ES-I3 (cell line): ENCODE results near the gene SLC44A1.
A peak's percentile ranks its signal among the peaks of the same experiment; 100 is the strongest.

Experiments
- H3K36me3 ChIP-seq: 2 replicates; pipeline ENCODE4 v1.6.1; 2013; ENCODE audit warnings: mild to moderate bottlenecking, low read length, control low read depth, moderate library complexity; ENCODE audit not compliant: insufficient read depth
- H3K4me1 ChIP-seq: 2 replicates; pipeline ENCODE4 v1.6.1; 2013; ENCODE audit warnings: mild to moderate bottlenecking, control low read depth, low read length; ENCODE audit not compliant: insufficient read depth
- H3K9ac ChIP-seq: 2 replicates; pipeline ENCODE4 v1.6.1; 2013; ENCODE audit warnings: low read depth, mild to moderate bottlenecking, low read length, moderate library complexity
- H3K9me3 ChIP-seq: 2 replicates; pipeline ENCODE4 v1.6.1; 2013; ENCODE audit warnings: mild to moderate bottlenecking, low read length, moderate library complexity; ENCODE audit not compliant: control insufficient read depth, insufficient read depth

SLC44A1 gene

DNA sequence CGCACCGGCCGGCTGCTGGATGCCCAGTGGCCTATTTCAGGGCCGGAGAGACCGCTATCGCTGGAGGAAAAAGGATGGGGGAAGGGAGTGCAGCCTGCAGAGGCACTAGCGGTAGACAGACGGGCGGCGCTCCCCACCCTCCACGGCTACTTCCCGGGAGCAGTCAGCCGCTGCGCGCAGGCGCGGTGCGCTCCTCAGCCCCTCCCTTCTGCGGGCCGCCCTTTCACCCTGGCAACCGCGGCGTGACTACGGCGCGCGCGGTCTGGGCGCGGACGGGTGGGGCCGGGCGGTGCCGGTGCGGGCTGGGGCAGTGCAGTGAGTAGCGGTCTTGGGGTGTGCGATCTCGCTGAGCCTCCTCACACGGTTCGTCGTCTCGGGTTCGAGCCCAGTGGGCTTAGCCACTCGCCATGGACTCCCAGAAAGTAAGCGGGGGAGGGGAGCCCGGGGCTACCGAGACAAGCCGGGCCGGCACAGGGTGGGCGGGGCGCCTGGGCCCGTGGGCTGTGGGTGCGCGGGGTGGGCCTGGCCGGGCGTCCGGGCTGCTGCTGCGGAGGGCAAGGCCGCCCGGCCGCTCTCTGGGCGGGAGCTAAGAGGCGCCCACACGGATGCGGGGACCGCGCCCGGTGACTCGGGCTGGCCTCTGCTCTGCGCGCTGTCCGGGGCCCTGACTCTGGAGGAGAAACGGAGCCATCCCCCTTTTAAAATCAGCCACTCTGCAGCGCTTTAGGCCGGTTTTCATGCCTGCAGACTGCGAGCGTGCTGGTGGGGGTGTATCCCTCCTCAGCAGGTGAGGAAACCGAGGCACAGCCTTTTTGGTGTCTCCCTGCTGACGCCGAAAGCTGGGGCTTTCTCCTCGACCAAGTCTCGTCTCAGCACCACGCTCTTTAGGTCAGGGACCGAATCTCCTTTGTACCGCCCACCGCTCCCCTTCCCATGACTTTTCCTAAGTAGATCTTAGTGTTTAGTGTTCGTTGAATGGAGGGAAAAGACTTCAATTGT, 203.7 kb downstream of the SLC44A1 start, which contains the start of gene FSD1L:
FSD1L (plus strand) TSS at position 221 of the 999 bp plus-strand sequence; CDS start at position 408, 187 bp downstream.
- Histone ChIP-seq H3K9ac (peak within 1 kb of the TSS; percentile 59), H3K36me3 (no peaks in the 10 kb centered on the region), H3K9me3 (no peaks in the 10 kb centered on the region), H3K4me1 (peaks cover 17% of the 10 kb centered on the region)

DNA sequence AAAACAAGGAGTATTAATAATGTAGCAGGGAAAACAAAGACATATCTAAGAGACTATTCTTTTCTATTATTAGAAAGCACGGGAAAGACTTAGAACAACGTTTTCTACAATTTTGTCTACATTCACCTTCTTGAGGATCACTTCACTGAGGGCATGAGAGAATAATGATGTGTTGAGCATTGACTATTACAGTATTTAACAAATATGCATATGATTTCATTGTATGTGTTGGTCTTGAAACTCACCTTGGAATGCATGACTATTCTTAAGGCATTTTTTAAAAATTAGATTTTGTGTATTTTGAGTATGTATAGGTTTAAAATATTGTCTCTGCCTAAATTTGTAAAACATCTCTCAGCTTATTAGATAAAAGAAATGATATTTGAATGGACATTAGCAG, 204.6 kb downstream of the SLC44A1 start:
- H3K4me1 ChIP-seq: peaks cover 17% of the 10 kb centered on the region
- no peaks in the 10 kb centered on the region for H3K9me3 ChIP-seq
- no peaks in the 10 kb centered on the region for H3K36me3 ChIP-seq
- H3K9ac ChIP-seq: peak overlapping the region; percentile 59; the same call in 1 of the 2 replicates

DNA sequence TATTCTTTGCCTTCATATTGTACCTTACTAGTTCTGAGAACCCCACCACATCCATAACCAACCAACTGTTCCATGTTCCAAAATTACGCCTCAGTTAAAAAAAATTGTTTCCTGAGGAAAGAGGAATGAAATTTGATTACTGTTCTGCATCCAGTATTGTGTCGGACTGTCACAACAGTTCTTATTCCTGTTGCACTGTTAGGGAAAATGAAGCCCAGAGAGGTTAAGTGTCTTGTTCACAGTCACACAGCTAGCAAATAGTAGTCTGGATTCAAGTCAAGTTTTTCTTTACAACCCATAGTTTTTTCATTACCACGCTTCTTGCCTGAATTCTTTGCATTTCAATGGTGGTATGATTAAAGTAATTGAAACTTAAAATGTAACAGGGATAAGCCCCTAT, 207.7 kb downstream of the SLC44A1 start:
- no peak overlapping the region for H3K9ac ChIP-seq
- H3K36me3 ChIP-seq: no peaks in the 10 kb centered on the region
- no peaks in the 10 kb centered on the region for H3K9me3 ChIP-seq
- peaks cover 14% of the 10 kb centered on the region for H3K4me1 ChIP-seq

DNA sequence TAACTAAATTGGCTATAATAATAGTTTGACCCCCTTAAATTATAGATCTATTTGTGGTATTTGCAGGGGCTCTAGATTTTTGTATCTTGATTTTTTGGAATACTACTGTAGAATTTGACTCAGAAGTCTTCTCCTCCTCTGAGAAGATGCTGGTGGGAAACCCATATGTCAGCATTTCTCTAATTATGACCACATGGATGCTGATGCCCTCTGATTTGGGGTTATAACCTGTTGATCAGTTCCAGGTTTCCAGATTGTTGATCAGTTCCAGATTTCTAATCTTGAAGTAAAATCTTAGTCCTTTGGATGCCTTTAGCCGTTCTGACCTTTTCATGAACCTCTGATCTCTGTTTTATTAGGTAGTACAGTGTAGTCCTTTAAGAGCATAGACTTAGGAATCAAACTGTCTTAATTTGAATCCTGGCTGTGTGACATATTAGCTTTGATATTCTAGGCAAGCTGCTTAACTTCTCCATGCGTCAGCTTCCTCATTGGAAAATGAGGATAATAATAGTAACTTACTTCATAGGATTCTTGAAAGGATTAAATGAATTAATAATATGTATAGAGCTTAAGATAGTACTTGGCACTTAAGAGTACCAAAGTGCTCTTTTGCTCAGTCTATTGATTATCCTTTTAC, 211.5 kb downstream of the SLC44A1 start:
- Histone ChIP-seq H3K9ac (no peak overlapping the region), H3K4me1 (peaks cover 5% of the 10 kb centered on the region), H3K9me3 (peaks cover 5% of the 10 kb centered on the region; the same call in 1 of the 2 replicates), H3K36me3 (no peaks in the 10 kb centered on the region)

DNA sequence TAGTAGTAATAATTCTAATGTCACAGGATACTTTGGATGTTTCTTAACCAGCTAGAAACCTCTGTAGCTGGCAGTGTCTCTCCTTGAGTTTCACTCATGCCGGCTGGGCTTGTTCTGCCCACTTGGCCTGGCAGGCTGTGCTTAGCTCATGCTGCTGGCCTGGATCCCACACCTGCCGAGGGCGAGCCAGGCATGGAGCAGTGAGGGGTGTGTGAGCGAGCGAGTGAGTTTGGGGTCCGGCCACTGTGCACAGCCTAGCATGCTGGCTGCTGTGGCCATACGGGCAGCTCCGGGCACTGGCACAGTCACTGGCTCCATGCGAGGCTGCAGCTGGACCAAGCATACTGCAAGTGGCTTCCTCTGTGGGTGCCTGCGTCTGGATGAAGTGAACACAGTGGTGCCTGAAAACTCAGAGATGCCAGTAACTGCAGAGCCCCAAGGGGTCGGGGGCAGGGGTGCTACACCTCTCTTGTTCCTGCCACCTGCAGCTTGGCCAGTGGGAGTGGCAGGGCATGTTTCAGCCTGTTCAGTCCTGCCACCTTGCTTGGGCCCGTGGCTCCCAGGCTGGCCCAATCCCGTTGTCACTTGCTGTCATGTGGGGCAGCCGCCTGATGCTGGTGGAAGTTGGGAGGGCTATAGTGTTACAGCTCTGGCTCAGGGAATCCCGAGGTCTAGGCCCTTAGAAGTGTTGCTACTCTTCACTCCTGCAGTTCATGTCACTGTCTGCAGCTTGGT, 213.3 kb downstream of the SLC44A1 start:
- Histone ChIP-seq H3K9ac (no peak overlapping the region), H3K9me3 (peaks cover 5% of the 10 kb centered on the region; the same call in 1 of the 2 replicates), H3K4me1 (no peaks in the 10 kb centered on the region), H3K36me3 (no peaks in the 10 kb centered on the region)

DNA sequence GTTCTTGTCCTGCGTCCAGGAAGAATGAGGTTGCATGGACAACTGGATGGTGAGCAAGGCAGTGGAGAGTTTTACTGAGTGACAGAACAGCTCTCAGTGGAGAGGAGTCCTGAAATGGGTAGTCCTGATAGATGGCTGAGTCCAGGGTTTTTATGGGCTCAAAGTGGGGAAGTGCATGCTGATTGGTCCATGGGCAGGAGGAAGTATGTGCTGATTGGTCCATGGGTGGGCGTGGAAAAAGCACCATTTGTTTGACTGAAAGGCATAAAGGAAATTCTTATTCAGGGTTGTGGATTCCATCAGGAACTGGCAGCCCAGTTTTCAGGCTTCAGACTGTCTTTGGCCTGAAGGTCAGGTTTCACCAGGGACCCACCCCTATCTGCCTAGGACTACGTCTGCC, 214.0 kb downstream of the SLC44A1 start:
- Histone ChIP-seq H3K36me3 (no peaks in the 10 kb centered on the region), H3K4me1 (no peaks in the 10 kb centered on the region), H3K9ac (no peak overlapping the region), H3K9me3 (peaks cover 5% of the 10 kb centered on the region; the same call in 1 of the 2 replicates)

DNA sequence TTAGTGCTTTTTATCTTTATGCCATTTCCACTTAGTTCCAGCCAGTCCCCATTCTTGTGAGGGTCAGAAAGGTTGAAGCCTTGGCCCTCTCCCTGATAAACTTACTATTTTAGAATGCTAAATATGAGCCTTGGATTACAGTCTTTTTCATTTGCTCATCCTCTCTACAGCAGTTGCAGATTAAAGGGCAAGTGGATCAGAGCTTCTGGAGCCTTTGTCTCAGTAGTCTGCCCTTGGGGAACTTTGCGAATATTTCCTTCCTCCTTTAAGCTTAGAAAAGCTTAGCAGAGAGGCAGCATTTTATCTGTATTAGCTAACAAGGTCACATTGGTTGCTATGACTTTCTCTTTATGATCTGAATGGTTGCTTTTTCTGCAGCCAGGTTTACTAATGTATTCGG, 214.9 kb downstream of the SLC44A1 start:
- H3K4me1 ChIP-seq: no peaks in the 10 kb centered on the region
- H3K9me3 ChIP-seq: peaks cover 5% of the 10 kb centered on the region; the same call in 1 of the 2 replicates
- no peaks in the 10 kb centered on the region for H3K36me3 ChIP-seq
- H3K9ac ChIP-seq: no peak overlapping the region

DNA sequence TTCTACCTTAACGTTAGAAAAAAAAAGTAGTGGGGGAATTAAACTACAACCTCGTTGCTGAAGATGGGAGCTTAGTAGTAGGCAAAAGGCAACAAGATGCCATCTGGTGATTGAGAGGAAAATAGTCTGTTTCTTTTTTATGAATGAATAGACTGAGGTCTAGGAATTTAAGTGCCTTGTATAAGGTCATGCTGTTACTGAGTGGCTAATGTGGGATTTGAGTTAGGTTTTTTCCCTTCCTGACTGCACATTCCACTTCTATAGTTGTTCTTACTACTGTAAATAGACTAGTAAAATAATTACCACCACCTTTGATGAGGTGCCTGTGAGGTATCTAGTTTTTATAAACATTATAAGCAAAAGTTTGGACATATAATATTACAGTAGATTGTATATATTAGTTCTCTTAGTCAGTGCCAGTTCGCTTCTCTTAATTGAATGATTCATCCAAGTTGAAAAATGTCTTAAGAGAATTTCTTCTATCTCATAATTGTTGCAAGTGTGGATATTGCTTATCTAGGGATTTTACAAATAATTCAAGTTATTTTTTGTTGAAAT, 222.5 kb downstream of the SLC44A1 start:
- no peaks in the 10 kb centered on the region for H3K9me3 ChIP-seq
- H3K36me3 ChIP-seq: peaks cover 3% of the 10 kb centered on the region
- H3K4me1 ChIP-seq: no peaks in the 10 kb centered on the region
- H3K9ac ChIP-seq: no peak overlapping the region

DNA sequence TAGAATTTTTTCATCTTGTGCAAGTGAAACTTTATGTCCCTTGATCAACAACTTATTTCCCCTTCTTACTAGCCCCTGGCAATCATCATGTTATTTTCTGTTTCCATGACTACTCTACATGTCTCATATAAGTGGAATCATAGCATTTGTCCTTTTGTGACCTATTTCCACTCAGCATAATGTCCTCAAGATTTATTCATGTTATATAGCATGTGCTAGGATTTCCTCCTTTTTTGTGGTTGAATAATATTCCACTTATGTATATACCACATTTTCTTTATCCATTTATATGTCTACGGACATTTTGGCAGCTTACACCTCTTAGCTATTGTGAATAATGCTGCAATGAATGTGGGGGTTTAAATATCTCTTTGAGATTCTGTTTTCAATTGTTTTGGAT, 224.4 kb downstream of the SLC44A1 start:
- H3K4me1 ChIP-seq: no peaks in the 10 kb centered on the region
- H3K36me3 ChIP-seq: peaks cover 3% of the 10 kb centered on the region
- H3K9ac ChIP-seq: no peak overlapping the region
- no peaks in the 10 kb centered on the region for H3K9me3 ChIP-seq

DNA sequence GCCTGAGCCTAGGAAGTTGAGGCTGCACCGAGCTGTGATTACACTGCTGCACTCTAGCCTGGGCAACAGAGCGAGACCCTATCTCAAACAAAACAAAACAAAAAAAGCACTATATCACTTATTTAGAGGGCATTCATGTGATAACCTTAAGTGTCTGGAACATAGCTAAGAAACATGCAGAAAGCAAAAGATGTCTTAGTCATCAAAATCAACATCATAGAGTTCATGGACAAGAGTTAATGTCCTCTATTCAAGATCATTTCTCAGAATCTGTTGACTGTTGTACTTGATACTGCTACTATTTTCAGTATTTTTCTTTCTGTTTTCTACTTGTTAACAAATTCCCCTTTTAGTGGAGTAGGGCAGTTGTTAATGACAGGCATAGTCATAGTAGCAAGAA, 228.8 kb downstream of the SLC44A1 start:
- no peaks in the 10 kb centered on the region; the same call in 1 of the 2 replicates for H3K36me3 ChIP-seq
- H3K4me1 ChIP-seq: no peaks in the 10 kb centered on the region
- no peaks in the 10 kb centered on the region for H3K9me3 ChIP-seq
- H3K9ac ChIP-seq: no peak overlapping the region

DNA sequence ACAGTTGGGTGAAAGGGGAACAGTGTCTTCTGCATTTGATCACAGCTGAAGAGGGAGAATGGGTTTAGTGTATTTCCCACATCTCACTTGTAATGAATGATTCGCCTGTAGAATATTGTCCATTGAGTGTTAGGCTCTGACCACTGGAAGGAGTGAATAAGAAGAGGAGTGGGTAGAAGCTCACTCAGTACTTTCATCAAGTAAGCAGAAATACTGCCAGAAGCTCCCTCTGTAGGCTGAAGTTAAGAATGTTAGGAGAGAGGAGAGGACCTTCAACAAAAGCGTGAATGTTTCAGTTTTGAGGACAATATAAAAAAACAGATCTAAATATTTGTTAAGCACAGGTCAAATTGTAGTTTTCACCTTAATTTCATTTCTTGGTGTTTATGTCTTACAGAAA, 230.9 kb downstream of the SLC44A1 start:
- H3K36me3 ChIP-seq: no peaks in the 10 kb centered on the region; the same call in 1 of the 2 replicates
- H3K4me1 ChIP-seq: no peaks in the 10 kb centered on the region
- H3K9me3 ChIP-seq: no peaks in the 10 kb centered on the region
- no peak overlapping the region for H3K9ac ChIP-seq

DNA sequence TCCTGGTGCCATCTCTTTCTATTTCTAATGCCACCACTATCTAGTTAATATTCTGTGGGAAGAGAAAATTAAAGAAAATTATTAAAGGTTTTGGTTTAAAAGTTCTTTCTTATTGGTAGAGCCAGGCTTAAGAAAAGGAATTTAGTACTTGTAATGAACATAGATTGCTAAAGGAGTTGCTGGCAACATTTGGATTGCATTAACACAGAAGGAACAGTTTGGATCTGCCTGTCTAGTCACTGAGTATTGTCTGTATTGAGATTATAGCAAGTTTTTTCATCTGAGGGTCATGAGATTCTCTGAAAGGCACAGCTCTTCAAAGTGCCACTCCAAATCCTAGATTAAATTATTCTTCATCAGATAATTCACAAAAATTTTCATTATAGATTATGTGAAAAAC, 235.4 kb downstream of the SLC44A1 start:
- no peaks in the 10 kb centered on the region for H3K36me3 ChIP-seq
- H3K9me3 ChIP-seq: no peaks in the 10 kb centered on the region
- H3K9ac ChIP-seq: no peak overlapping the region
- H3K4me1 ChIP-seq: no peaks in the 10 kb centered on the region

DNA sequence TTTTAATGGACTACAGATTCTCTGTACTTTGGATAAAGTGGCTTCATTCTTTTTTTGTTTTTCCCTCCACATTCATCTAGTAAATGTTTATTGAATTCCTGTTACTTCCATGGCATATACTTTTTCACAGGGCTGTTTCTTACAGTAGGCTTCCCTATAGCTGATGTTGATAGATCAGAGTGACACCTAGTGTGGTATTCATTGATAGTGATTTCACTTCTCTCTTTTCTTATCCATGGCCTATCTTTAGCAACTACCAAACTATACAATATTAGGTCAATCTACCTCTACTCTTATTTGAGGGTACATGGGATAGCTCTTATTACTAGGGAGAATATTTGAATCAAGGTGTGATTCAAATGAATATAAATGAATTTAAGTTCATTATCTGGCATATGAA, 239.2 kb downstream of the SLC44A1 start:
- Histone ChIP-seq H3K4me1 (no peaks in the 10 kb centered on the region), H3K9ac (no peak overlapping the region), H3K9me3 (no peaks in the 10 kb centered on the region), H3K36me3 (no peaks in the 10 kb centered on the region)

DNA sequence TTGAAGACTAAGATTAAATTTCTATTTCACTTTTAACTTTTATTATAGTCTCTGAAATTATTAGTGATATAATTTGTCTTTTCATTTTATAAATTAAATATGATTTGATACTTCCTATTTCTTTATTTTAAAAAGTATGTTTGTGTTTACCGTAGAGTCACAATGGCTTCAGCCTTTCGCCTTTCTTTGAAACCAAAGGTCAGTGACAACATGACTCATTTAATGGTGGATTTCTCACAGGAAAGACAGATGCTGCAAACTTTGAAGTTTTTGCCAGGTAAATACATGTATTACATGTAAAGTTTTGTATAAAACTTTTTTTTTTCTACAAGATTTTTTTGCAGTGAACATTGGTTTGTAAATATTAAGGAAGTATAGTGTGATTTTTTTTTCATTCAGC, 239.8 kb downstream of the SLC44A1 start:
- no peaks in the 10 kb centered on the region for H3K36me3 ChIP-seq
- H3K4me1 ChIP-seq: no peaks in the 10 kb centered on the region
- no peak overlapping the region for H3K9ac ChIP-seq
- no peaks in the 10 kb centered on the region for H3K9me3 ChIP-seq
